ENCODE data around the gene GPRIN2. TPM values are rescaled to one million over a fixed set of nuclear protein-coding genes. Genes with fewer than 3 reads are reported as not detected.
"Not testable (repeated sequence)": the region's sequence is repeated elsewhere in the genome, so short reads cannot be mapped to it uniquely, and the experiment has no call there.

The GPRIN2 gene
- total RNA-seq, 1 donor from 2014 or later: not detected

DNA sequence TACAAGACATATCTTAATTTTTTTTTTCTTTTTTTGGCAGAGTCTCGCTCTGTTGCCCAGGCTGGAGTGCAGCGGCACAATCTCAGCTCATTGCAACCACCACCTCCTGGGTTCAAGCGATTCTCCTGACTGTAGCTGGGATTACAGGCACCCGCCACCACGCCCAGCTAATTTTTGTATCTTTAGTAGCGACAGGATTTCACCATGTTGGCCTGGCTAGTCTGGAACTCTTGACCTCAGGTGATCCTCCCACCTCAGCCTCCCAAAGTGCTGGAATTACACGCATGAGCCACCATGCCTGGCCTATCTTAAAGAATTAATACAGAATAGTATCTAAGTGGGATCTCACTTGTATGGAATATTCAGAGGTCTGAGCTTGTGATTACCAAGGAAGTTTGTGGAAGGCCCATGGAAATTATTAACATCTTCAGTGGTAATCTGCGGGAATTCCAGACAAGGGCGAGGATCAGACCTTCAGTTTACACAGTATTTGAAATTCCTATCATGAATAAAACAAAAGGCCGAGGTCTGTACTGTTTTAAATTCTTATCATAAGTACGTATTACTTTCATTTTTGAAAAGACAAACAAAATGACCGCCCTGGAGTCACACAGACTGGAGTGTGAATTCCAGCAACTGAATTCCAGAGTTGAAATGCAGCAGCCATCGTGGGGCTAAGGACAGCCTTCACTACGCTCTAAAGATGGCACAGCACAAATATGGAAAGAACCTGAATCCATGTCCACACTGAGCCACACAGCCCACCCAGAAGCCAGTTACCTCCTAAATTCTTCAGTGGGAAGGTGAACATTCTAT lies 16.7 kb downstream of the GPRIN2 start:
- intact Hi-C loops (cut with micrococcal nuclease): no loop called here
- no peak for DNase-seq
- Mint-ChIP-seq H3K27me3 (peaks cover 37% of the 10 kb centered on the region), H3K4me1 (no peaks in the 10 kb centered on the region), H3K4me3 (no peak overlapping the region), H3K9me3 (no peaks in the 10 kb centered on the region), H3K27ac (no peak overlapping the region), H3K36me3 (ENCODE audit: low read depth) (no peaks in the 10 kb centered on the region)

DNA sequence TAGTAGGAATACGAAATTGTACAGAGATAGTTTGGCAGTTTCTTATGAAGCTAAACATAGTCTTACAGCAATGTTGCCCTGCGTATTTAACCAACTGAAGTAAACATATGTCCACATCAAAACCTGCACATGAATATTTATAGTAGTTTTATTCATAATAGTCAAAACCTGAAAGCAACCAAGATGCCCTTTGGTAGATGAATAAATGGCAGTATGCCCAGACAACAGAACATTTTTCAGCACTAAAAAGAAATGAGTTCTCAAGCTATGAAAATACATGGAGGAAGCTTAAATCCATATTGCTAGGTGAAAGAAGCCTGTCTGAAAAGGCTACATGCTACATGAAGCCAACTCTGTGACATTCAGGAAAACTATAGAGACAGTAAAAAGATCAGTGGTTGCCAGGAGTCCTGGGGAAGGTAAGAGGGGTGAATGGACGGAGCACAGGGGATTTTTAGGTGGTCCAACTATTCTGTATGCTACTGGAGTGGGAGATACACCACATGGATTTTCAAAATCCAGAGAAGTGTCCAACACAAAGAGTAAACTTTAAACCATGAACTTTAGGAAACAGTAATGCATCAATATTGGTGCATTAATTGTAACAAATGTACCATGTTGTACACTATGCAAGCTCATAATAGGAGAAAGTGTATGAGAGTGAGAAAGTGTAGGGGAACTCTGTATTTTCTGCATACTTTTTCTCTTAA lies 17.6 kb downstream of the GPRIN2 start:
- intact Hi-C loops (cut with micrococcal nuclease): no loop called here
- H3K36me3 Mint-ChIP-seq (ENCODE audit: low read depth): no peaks in the 10 kb centered on the region
- H3K4me3 Mint-ChIP-seq: no peak overlapping the region
- H3K27ac Mint-ChIP-seq: no peak overlapping the region
- no peak for DNase-seq
- no peaks in the 10 kb centered on the region for H3K9me3 Mint-ChIP-seq
- no peaks in the 10 kb centered on the region for H3K4me1 Mint-ChIP-seq
- H3K27me3 Mint-ChIP-seq: peaks cover 36% of the 10 kb centered on the region

DNA sequence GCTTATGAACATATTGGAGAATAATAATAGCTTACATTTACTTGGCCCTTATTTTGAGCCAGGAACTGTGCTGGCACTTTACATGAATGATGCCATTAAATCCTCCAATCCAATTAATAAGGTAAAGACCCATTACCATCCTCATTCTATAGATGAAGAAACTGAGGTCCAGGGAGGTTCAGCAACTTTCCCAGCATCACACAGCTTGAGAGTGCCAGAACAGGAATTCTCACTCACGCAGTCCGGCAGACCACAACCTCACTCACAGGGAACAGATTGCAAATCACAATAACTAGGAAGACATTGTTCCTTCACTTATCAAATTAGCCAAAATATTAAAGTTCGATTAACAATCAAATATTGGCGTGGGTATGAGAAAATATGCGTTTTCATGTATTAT lies 18.3 kb downstream of the GPRIN2 start:
- peaks cover 36% of the 10 kb centered on the region for H3K27me3 Mint-ChIP-seq
- intact Hi-C loops (cut with micrococcal nuclease): no loop called here

DNA sequence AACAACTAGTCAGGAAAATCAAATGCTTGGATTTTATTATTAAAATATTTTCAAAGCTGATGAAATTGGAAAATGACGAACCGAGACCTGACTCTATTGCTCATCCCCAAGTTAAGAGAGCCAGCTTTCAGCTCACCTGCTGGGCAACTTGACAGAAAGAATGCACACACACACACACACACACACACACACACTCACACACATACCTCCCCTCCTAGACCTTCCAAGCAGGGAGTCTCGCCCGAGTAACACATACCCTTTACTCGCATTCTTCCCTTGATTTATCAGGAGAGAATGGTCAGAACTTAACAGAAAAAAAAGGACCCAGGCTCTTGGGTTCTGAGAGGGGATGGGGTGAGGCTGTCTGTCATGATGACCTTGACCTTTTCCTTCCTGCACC lies 19.1 kb downstream of the GPRIN2 start:
- H3K27me3 Mint-ChIP-seq: peaks cover 30% of the 10 kb centered on the region
- no peak overlapping the region for H3K27ac Mint-ChIP-seq
- no peaks in the 10 kb centered on the region for H3K4me1 Mint-ChIP-seq

More for the DNA sequence above, 18.3 kb downstream of the GPRIN2 start:
- no peaks in the 10 kb centered on the region for H3K9me3 Mint-ChIP-seq
- H3K27ac Mint-ChIP-seq: no peak overlapping the region
- DNase-seq: no peak
- H3K4me1 Mint-ChIP-seq: no peaks in the 10 kb centered on the region
- no peak overlapping the region for H3K4me3 Mint-ChIP-seq
- no peaks in the 10 kb centered on the region for H3K36me3 Mint-ChIP-seq (ENCODE audit: low read depth)

DNA sequence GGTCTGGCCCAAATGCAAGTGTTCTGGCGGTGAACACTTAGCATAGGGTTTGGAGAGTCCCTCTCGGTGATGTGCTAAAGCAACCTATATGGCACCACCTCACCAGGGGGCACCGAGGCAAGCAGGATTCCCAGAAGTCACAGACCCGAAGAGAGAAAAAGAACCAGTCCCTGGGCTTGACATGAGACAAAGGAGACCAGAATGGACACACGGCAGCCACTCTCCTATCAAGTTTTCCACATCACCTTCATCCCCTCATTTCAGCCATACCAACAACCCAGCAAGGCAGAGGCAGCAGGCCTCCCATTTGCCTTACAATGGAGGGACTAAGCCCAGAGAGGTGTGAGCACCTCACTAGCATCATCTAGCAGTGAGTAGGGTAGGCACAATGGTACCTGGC lies 19.7 kb downstream of the GPRIN2 start:
- Mint-ChIP-seq H3K36me3 (ENCODE audit: low read depth) (no peaks in the 10 kb centered on the region), H3K27me3 (peaks cover 26% of the 10 kb centered on the region), H3K9me3 (no peaks in the 10 kb centered on the region), H3K27ac (no peak overlapping the region), H3K4me3 (no peak overlapping the region), H3K4me1 (no peaks in the 10 kb centered on the region)
- no peak for DNase-seq
- intact Hi-C loops (cut with micrococcal nuclease): no loop called here

More for the DNA sequence above, 19.1 kb downstream of the GPRIN2 start:
- H3K9me3 Mint-ChIP-seq: no peaks in the 10 kb centered on the region
- intact Hi-C loops (cut with micrococcal nuclease): no loop called here
- H3K36me3 Mint-ChIP-seq (ENCODE audit: low read depth): no peaks in the 10 kb centered on the region
- no peak overlapping the region for H3K4me3 Mint-ChIP-seq
- DNase-seq: no peak

DNA sequence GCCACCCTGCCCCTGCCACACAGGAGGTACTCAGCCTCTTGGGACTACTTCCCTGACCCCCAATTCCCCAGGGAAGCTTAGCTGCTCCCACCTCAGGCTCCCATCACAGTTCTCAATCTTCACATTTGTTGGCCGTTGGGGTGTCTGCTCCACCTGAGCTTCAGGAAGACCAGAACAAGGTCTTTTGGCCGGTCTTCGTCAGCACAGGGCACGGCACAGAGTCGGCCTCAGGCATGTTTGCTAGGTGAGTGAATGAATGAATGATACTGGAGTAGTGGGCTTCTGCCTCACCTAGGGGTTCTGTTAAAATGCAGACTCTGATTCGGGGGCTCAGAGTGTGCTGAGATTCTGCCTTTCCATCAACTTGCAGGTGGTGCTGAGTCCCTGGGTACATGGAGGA lies 20.3 kb downstream of the GPRIN2 start:
- no peaks in the 10 kb centered on the region for H3K36me3 Mint-ChIP-seq (ENCODE audit: low read depth)
- no peak overlapping the region for H3K4me3 Mint-ChIP-seq
- H3K4me1 Mint-ChIP-seq: no peaks in the 10 kb centered on the region
- peaks cover 26% of the 10 kb centered on the region for H3K27me3 Mint-ChIP-seq
- intact Hi-C loops (cut with micrococcal nuclease): no loop called here
- H3K9me3 Mint-ChIP-seq: no peaks in the 10 kb centered on the region
- DNase-seq: no peak
- no peak overlapping the region for H3K27ac Mint-ChIP-seq

DNA sequence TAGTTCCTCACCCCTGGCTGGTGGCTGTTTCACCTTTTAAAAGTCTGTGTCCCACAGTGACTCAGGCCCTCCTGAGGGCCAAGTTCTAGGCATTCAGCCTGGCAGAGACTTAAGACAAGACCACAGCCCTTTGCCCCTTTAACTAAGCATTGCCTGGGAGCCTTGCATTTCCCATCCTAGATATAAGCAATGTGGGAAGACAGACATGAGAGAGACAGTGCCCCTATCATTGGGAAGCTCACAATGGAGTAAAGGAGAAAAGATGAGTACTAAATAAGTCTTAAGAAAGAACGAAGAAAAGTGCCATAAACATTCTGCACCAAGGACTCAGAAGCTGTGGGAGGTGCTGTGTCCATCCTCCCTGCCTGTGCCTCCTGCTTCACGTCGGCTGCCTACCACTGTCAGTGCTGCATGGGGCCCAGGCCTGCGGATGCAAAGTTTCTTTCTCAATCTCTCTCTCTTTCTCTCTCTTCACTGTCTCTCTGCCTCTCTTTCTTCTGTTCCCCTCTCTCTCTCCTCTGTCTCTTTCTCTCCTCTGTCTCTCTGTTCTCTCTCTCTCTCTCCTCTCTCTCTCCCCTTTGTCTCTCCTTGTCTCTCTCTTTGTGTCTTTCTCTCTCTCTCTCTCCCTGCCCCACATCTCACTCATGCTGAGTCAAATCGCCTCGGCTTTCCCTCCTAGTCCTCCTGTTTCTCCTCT lies 21.5 kb downstream of the GPRIN2 start:
- no peaks in the 10 kb centered on the region for H3K4me1 Mint-ChIP-seq
- H3K27me3 Mint-ChIP-seq: peaks cover 17% of the 10 kb centered on the region
- no peak overlapping the region for H3K27ac Mint-ChIP-seq
- intact Hi-C loops (cut with micrococcal nuclease): no loop called here
- no peak overlapping the region for H3K4me3 Mint-ChIP-seq
- DNase-seq: no peak
- no peaks in the 10 kb centered on the region for H3K9me3 Mint-ChIP-seq
- no peaks in the 10 kb centered on the region for H3K36me3 Mint-ChIP-seq (ENCODE audit: low read depth)

DNA sequence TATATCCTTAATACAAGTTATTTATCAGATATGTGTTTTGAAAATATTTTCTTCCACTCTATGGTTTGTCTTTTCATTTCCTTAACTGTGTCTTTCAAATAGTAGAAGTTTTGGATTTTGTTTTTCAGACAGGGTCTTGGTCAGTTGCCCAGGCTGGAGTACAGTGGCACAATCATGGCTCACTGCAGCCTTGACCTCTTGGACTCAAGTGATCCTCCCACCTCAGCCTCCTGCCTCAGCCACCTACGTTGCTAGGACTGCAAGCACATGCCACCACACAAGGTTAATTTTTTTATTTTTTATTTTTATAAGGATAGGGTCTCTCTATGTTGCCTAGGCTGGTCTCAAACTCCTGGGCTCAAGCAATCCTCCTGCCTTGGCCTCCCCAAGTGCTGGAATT lies 24.2 kb downstream of the GPRIN2 start:
- H3K27me3 Mint-ChIP-seq; H3K4me3 Mint-ChIP-seq; H3K36me3 Mint-ChIP-seq (ENCODE audit: low read depth); H3K27ac Mint-ChIP-seq; H3K9me3 Mint-ChIP-seq; DNase-seq; H3K4me1 Mint-ChIP-seq; intact Hi-C loops (cut with micrococcal nuclease): not testable (repeated sequence)

DNA sequence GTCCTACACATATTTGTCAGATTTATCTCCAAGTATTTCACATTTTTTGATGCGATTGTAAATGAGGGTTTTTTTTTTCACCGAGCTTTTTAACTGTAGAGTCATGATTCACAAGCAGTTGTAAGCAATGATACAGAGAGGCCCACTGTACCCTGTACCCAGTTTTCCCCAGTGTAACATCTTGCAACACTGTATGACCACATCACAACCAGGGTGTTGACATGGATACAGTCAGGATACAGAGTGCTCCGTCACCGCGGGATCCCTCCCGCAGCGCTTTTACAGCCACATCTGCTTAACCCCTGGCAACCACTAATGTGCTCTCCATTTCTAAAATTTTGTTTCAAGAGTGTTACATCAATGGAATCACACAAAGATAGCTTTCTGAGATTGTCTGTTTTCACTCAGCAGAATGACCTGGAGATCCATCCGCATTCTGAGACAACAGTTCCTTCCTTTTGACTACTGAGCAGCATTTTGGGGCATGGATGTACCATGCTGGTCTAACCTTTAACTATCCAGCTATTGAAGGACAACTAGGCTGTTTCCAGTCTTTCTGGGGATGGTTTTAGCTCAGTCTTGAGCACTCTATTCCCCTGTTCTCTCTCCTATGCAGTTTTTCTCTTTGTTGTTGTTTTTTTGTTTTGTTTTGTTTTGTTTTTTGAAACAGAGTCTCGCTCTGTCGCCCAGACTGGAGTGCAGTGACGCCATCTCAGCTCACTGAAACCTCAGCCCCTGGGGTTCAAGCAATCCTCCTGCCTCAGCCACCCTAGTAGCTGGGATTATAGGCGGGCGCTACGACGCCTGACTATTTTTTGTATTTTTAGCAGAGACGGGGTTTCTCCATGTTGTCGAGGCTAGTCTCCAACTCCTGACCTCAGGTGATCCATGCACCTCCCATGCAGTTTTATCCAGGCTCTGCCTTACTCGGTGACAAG lies 25.9 kb downstream of the GPRIN2 start:
- intact Hi-C loops (cut with micrococcal nuclease): no loop called here
- Mint-ChIP-seq H3K4me1 (no peaks in the 10 kb centered on the region), H3K9me3 (no peaks in the 10 kb centered on the region), H3K27me3 (no peaks in the 10 kb centered on the region), H3K27ac (no peak overlapping the region), H3K4me3 (no peak overlapping the region), H3K36me3 (ENCODE audit: low read depth) (no peaks in the 10 kb centered on the region)
- no peak for DNase-seq

DNA sequence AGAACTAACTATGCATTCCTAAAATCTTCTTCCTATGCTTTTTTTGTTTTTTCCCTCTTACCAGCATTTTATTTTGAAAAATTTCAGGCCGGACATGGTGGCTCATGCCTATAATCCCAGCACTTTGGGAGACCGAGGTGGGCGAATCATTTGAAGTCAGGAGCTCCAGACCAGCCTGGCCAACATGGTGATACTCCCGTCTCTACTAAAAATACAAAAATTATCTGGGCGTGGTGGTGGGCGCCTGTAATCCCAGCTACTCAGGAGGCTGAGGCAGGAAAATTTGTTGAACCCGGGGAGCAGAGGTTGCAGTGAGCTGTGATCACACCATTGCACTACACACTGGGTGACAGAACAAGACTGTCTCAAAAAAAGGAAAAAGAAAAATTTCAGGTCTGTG lies 26.7 kb downstream of the GPRIN2 start:
- H3K27ac Mint-ChIP-seq; DNase-seq; intact Hi-C loops (cut with micrococcal nuclease); H3K9me3 Mint-ChIP-seq; H3K27me3 Mint-ChIP-seq; H3K4me1 Mint-ChIP-seq; H3K36me3 Mint-ChIP-seq (ENCODE audit: low read depth); H3K4me3 Mint-ChIP-seq: not testable (repeated sequence)

DNA sequence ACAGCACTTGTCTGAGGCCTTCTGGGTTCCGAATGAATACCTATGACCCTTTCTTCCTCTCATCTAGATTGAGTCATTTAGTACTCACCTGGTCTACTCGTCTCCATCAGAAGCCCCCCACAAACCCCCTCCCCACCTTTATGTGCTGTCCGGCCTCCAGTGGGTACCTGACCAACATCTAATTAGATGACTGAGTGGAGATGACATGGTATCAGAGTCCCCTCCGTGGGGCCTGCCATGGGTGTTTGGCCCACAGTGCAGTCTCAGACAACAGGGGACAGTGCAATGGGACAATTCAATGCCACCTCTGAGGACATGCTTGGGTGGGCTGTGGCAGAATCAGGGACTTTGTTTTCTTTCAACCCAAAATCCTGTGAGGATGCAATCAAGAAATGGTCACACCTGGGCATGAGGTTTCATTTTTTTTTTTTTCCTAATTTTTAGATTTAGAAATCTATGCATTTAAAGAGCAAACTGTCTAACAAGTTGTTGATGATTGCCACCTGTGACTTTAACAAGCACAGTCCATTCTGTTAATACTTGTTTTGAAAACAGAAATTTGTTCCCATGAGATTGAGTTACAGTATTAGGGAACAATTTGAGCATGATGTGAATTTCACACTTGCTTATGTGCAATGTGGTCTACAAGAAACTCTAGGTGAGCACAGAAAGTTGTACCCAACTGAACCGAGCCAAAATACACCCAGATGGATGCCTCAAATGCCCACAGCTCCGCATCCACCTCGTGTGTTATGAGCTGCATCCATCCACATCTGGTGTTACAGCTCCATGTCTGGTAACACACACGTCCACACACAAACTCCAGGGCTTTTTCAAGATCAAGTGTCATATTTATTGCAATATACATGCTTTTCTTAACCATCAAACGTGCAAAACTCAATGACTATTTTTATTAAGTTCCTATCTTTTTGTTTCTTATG lies 27.5 kb downstream of the GPRIN2 start:
- H3K36me3 Mint-ChIP-seq (ENCODE audit: low read depth): no peaks in the 10 kb centered on the region
- H3K27ac Mint-ChIP-seq: no peak overlapping the region
- H3K27me3 Mint-ChIP-seq: no peaks in the 10 kb centered on the region
- no peak for DNase-seq
- no peaks in the 10 kb centered on the region for H3K9me3 Mint-ChIP-seq
- H3K4me3 Mint-ChIP-seq: no peak overlapping the region
- H3K4me1 Mint-ChIP-seq: no peaks in the 10 kb centered on the region
- intact Hi-C loops (cut with micrococcal nuclease): no loop called here

DNA sequence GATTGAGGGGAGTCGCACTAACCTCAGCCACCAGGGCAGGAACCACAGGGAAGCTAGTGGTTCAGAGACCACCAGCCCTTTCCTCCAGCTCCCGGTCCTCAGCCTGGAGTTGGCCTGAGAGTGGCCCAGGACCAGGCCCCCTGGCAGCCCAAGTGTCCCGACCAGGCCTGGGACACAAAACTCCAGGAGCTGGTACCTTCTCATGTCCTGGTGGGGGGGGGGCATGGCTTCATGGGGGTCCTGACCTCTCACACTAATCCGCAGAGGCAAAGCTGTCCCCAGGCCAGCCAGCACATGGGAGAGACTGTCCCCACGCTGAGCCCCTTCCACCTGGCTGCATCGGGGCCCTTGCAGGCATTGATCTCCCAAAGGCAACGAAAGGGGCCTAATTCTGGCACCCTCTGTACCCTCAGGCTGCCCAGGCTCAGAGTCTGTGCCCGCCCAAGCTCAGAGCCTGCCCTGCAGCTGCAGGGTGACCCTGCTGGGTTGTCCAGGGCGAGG lies 28.2 kb downstream of the GPRIN2 start:
- no peaks in the 10 kb centered on the region for H3K4me1 Mint-ChIP-seq
- H3K4me3 Mint-ChIP-seq: no peak overlapping the region
- DNase-seq: no peak
- H3K9me3 Mint-ChIP-seq: no peaks in the 10 kb centered on the region
- H3K27ac Mint-ChIP-seq: no peak overlapping the region
- no peaks in the 10 kb centered on the region for H3K36me3 Mint-ChIP-seq (ENCODE audit: low read depth)
- intact Hi-C loops (cut with micrococcal nuclease): no loop called here
- H3K27me3 Mint-ChIP-seq: no peaks in the 10 kb centered on the region
